A549 (cell line): ENCODE measurements around the gene RNF14. TPM values are rescaled to one million over a fixed set of nuclear protein-coding genes. Genes with fewer than 3 reads are reported as not detected.

Experiments
- ATAC-seq, 2 experiments: fragments of 200-7000 bp in 1 of 2; fragments of >200 bp in 1 of 2; cut with Nextera tagmentation in 1 of 2; cut with Tn5 transposase in 1 of 2; 3 replicates each; pipeline versions ENCODE4 v1.8.0 to v1.9.1; 2018 to 2020; ENCODE audit warnings: mild to moderate bottlenecking in 1 of 2, moderate library complexity in 1 of 2
- CTCF ChIA-PET: fragments of 300-600 bp; sonication (Branson Sonifier 250); formaldehyde crosslinking; extraction: SDS; loops from one replicate; lab custom pipeline; 2021; ENCODE audit warnings: antibody characterized with exemption, inconsistent platforms; lab: Yijun Ruan, JAX
- POLR2A ChIA-PET: fragments of 350-600 bp; formaldehyde crosslinking; extraction: SDS; loops from one replicate; lab custom pipeline; 2021; ENCODE audit warnings: antibody characterized with exemption, inconsistent platforms; lab: Yijun Ruan, JAX
- DNase-seq, 2 experiments: peaks; one replicate each; pipeline versions ENCODE4 v3.0.0 to v3.0.0-alpha.2; 2011 to 2016; ENCODE audit warnings: low read depth in 1 of 2, low spot score in 1 of 2
- FAIRE-seq: peaks from 2 replicates; lab custom pipeline; 2011; peaks lifted over from hg19 to GRCh38; lab: Jason Lieb, UNC
- H3K27ac ChIP-seq, 2 experiments: fragments of >200 bp; sonication (Bioruptor Twin); formaldehyde crosslinking; 3 replicates each; pipeline ENCODE4 v1.5.1; 2016 to 2017
- H3K4me1 ChIP-seq: fragments of >200 bp; sonication (Bioruptor Twin); formaldehyde crosslinking; 3 replicates; pipeline ENCODE4 v1.6.1; 2016
- H3K4me2 ChIP-seq: fragments of >200 bp; sonication (Bioruptor Twin); formaldehyde crosslinking; 3 replicates; pipeline ENCODE4 v1.6.1; 2016
- H3K4me3 ChIP-seq: fragments of >200 bp; sonication (Bioruptor Twin); formaldehyde crosslinking; 3 replicates; pipeline ENCODE4 v1.5.1; 2016
- H3K9me3 ChIP-seq: fragments of >200 bp; sonication (Bioruptor Twin); formaldehyde crosslinking; 3 replicates; pipeline ENCODE4 v1.6.1; 2016
- ATOH8 ChIP-seq: fragments of 250-450 bp; sonication (Bioruptor Pico); IDR thresholded peaks from 2 replicates; pipeline ENCODE4 v1.5.0; 2020; ENCODE audit warnings: low read depth, mild to moderate bottlenecking, moderate library complexity
- BHLHE40 ChIP-seq: IDR thresholded peaks from 2 replicates; pipeline ENCODE4 v1.6.1; 2012; ENCODE audit warnings: low read depth, low read length, inconsistent platforms
- CBX2 ChIP-seq: fragments of 200-600 bp; sonication (generic); IDR thresholded peaks from 2 replicates; pipeline ENCODE4 v1.6.1; 2016; ENCODE audit warnings: low read depth, mild to moderate bottlenecking, borderline replicate concordance
- CEBPB ChIP-seq, 2 experiments: fragments of >200 bp in 1 of 2; sonication (Bioruptor Twin) in 1 of 2; formaldehyde crosslinking in 1 of 2; IDR thresholded peaks; 2 replicates each; pipeline ENCODE4 v1.6.1; 2012 to 2016
- CHD2 ChIP-seq: fragments of 150-350 bp; IDR thresholded peaks from 2 replicates; pipeline ENCODE4 v1.6.1; 2014; ENCODE audit warnings: low read length; ENCODE audit not compliant: partially characterized antibody
- EHF ChIP-seq: fragments of 250-450 bp; sonication (Bioruptor Pico); IDR thresholded peaks from 2 replicates; pipeline ENCODE4 v1.5.0; 2020; ENCODE audit warnings: mild to moderate bottlenecking
- EHMT2 ChIP-seq: fragments of 200-600 bp; sonication (generic); IDR thresholded peaks from 2 replicates; pipeline ENCODE4 v1.6.1; 2016; ENCODE audit warnings: antibody characterized with exemption, low read depth, mild to moderate bottlenecking, moderate library complexity
- ELK1 ChIP-seq: fragments of 150-350 bp; IDR thresholded peaks from 2 replicates; pipeline ENCODE4 v1.6.1; 2014; ENCODE audit warnings: low read depth, mild to moderate bottlenecking, low read length
- EP300 ChIP-seq, 2 experiments: fragments of >200 bp; sonication (Bioruptor Twin); formaldehyde crosslinking; IDR thresholded peaks; 2 replicates in 1 of 2; 3 replicates in 1 of 2; pipeline ENCODE4 v1.6.1; 2016 to 2017
- ESRRA ChIP-seq: fragments of 150-350 bp; IDR thresholded peaks from 2 replicates; pipeline ENCODE4 v1.6.1; 2014; ENCODE audit warnings: mild to moderate bottlenecking, low read length, borderline replicate concordance
- FOSB ChIP-seq: fragments of 250-450 bp; sonication (Bioruptor Pico); IDR thresholded peaks from 2 replicates; pipeline ENCODE4 v1.5.0; 2020; ENCODE audit warnings: mild to moderate bottlenecking, moderate library complexity
- FOXS1 ChIP-seq: fragments of 250-450 bp; sonication (Bioruptor Pico); IDR thresholded peaks from 2 replicates; pipeline ENCODE4 v1.5.0; 2020; ENCODE audit warnings: mild to moderate bottlenecking, moderate library complexity
- HDAC2 ChIP-seq: fragments of 200-600 bp; sonication (generic); IDR thresholded peaks from 2 replicates; pipeline ENCODE4 v1.6.1; 2016
- HMGXB4 ChIP-seq: fragments of 250-450 bp; sonication (Bioruptor Pico); IDR thresholded peaks from 2 replicates; pipeline ENCODE4 v1.5.0; 2021; ENCODE audit warnings: mild to moderate bottlenecking, moderate library complexity, borderline replicate concordance
- HOXA7 ChIP-seq: fragments of 250-450 bp; sonication (Bioruptor Pico); IDR thresholded peaks from 2 replicates; pipeline ENCODE4 v1.5.0; 2020; ENCODE audit warnings: mild to moderate bottlenecking, moderate library complexity
- HOXB13 ChIP-seq: fragments of 250-450 bp; sonication (Bioruptor Pico); IDR thresholded peaks from 2 replicates; pipeline ENCODE4 v1.5.0; 2020; ENCODE audit warnings: low read depth, mild to moderate bottlenecking, moderate library complexity
- KDM5A ChIP-seq: fragments of 200-600 bp; sonication (generic); IDR thresholded peaks from 2 replicates; pipeline ENCODE4 v1.6.1; 2016; ENCODE audit warnings: antibody characterized with exemption, mild to moderate bottlenecking
- MAFK ChIP-seq: fragments of 450-650 bp; IDR thresholded peaks from 2 replicates; pipeline ENCODE4 v1.6.1; 2014; ENCODE audit not compliant: partially characterized antibody
- MAZ ChIP-seq: fragments of 150-350 bp; IDR thresholded peaks from 2 replicates; pipeline ENCODE4 v1.6.1; 2014; ENCODE audit warnings: antibody characterized with exemption, low read depth, low read length, borderline replicate concordance
- NFE2L2 ChIP-seq: fragments of 150-350 bp; conservative IDR thresholded peaks from 2 replicates; pipeline ENCODE4 v1.6.1; 2014; ENCODE audit warnings: low read length
- NPAS2 ChIP-seq: fragments of 250-450 bp; sonication (Bioruptor Pico); IDR thresholded peaks from 2 replicates; pipeline ENCODE4 v1.8.0; 2022; ENCODE audit warnings: mild to moderate bottlenecking, moderate library complexity, borderline replicate concordance
- NR3C1 ChIP-seq: fragments of >200 bp; sonication (Bioruptor Twin); formaldehyde crosslinking; IDR thresholded peaks from 3 replicates; pipeline ENCODE4 v1.6.1; 2017
- PHF8 ChIP-seq: fragments of 200-600 bp; sonication (generic); IDR thresholded peaks from 2 replicates; pipeline ENCODE4 v1.6.1; 2016; ENCODE audit warnings: low read depth, mild to moderate bottlenecking, antibody characterized with exemption, moderate library complexity, borderline replicate concordance
- POLR2A ChIP-seq: IDR thresholded peaks from 2 replicates; pipeline ENCODE4 v1.6.1; 2012; ENCODE audit warnings: mild to moderate bottlenecking, low read length
- RAD21 ChIP-seq, 2 experiments: fragments of >200 bp in 1 of 2; sonication (Bioruptor Twin) in 1 of 2; formaldehyde crosslinking in 1 of 2; IDR thresholded peaks in 1 of 2; conservative IDR thresholded peaks in 1 of 2; 2 replicates in 1 of 2; 3 replicates in 1 of 2; pipeline ENCODE4 v1.6.1; 2012 to 2018; ENCODE audit warnings: inconsistent platforms in 1 of 2
- RCOR1 ChIP-seq: fragments of 150-350 bp; IDR thresholded peaks from 2 replicates; pipeline ENCODE4 v1.6.1; 2014; ENCODE audit warnings: antibody characterized with exemption, low read length, low read depth
- REST ChIP-seq: fragments of 200-600 bp; sonication (generic); IDR thresholded peaks from 2 replicates; pipeline ENCODE4 v1.6.1; 2016; ENCODE audit warnings: antibody characterized with exemption, mild to moderate bottlenecking, moderate library complexity
- RNF2 ChIP-seq: fragments of 200-600 bp; sonication (generic); IDR thresholded peaks from 2 replicates; pipeline ENCODE4 v1.6.1; 2016; ENCODE audit warnings: low read depth, mild to moderate bottlenecking, antibody characterized with exemption, moderate library complexity, borderline replicate concordance
- SREBF2 ChIP-seq: fragments of 450-650 bp; IDR thresholded peaks from 2 replicates; pipeline ENCODE4 v1.6.1; 2014; ENCODE audit warnings: mild to moderate bottlenecking, moderate library complexity
- TFCP2L1 ChIP-seq: fragments of 250-450 bp; sonication (Bioruptor Pico); IDR thresholded peaks from 2 replicates; pipeline ENCODE4 v1.5.0; 2021; ENCODE audit warnings: mild to moderate bottlenecking
- ZC3H11A ChIP-seq: fragments of 450-650 bp; IDR thresholded peaks from 2 replicates; pipeline ENCODE4 v1.6.1; 2014; ENCODE audit warnings: antibody characterized with exemption, mild to moderate bottlenecking
- ZFP36 ChIP-seq: fragments of 450-650 bp; IDR thresholded peaks from 2 replicates; pipeline ENCODE4 v1.6.1; 2014; ENCODE audit warnings: borderline replicate concordance; ENCODE audit not compliant: partially characterized antibody
- ZNF302 ChIP-seq: fragments of 250-450 bp; sonication (Bioruptor Pico); IDR thresholded peaks from 2 replicates; pipeline ENCODE4 v1.9.0; 2021; ENCODE audit warnings: inconsistent platforms, mild to moderate bottlenecking, moderate library complexity
- ZSCAN20 ChIP-seq: fragments of 250-450 bp; sonication (Bioruptor Pico); IDR thresholded peaks from 2 replicates; pipeline ENCODE4 v1.8.0; 2022; ENCODE audit warnings: mild to moderate bottlenecking, moderate library complexity
- WGBS: methylation state at CpG from one replicate; pipeline ENCODE4 v1.1.6; 2017; ENCODE audit errors: missing lambda C conversion rate; 5-methylcytosine and 5-hydroxymethylcytosine counted together
- polyA plus RNA-seq, 4 experiments: library from polyadenylated mRNA; depleted of rRNA in 3 of 4; stranded (reverse); fragments of >200 nt; fragmentation: RNase III in 1 of 4; extraction: RNeasy Plus Mini Kit Qiagen cat#74134 plus additional on column Dnase treatment in 1 of 4; gene quantifications; 2 replicates in 3 of 4; 3 replicates in 1 of 4; pipeline ENCODE4 v1.2.3, GENCODE V29; 2011 to 2017
- TF ChIP-seq, protein P1 (sequence below): IDR thresholded peaks from 2 replicates; pipeline ENCODE4 v1.6.1; 2012

Gene RNF14
- polyA plus RNA-seq, 2 of the 4 experiments (the other 2 are of a cell fraction): 43.2 to 47.4 TPM

DNA sequence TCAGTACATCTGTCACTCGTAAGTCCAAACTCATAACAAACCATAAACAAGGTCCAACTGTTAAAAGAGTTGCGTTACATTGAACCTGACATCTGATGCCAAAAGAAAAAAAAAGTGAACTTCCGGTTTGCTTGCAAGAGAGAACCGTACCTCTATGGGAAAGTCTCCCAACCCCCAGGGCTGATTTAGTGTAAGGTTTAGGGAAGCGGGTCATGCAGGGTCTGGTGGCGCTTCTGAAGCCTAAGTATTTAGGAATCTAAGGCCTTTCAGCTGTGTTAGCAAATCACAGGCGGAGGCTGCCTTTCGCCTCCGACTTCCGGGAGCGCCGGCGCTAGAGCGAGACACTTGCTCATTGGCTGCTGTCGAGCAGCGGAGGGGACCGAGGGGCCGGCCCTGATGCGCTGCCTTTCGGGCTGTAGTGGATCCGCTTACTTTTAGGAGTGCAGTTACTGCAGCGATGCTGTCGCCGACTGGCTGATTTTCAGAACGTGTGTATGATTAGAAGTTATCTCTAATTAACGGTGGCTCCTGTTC lies 55.9 kb downstream of the RNF14 start:
- peaks cover 4% of the 10 kb centered on the region; the same call in 1 of the 3 replicates for H3K4me1 ChIP-seq
- peak overlapping the region; percentile 76 for H3K4me2 ChIP-seq
- ChIA-PET POLR2A (interaction anchor here (0.5 to 1.7 kb wide), 5 partner anchors 8 to 300 kb away, joined by 3 to 7 read pairs (median 4); partner anchors contain the start of genes GNPDA1 and SPRY4), CTCF (interaction anchor here (0.5 to 2.2 kb wide), 4 partner anchors 9 to 85 kb away, joined by 3 to 17 read pairs (median 4); partner anchors contain the start of gene GNPDA1)
- DNase-seq (peak; percentile 86 to 97), FAIRE-seq (peak; percentile 7), ATAC-seq (peak; percentile 100)
- 1% methylated on average over 26 of the region's 26 CpGs for WGBS
- H3K27ac ChIP-seq: peak overlapping the region; percentile 77 to 86
- H3K4me3 ChIP-seq: peak overlapping the region; percentile 46
- H3K9me3 ChIP-seq: peaks cover 4% of the 10 kb centered on the region; the same call in 2 of the 3 replicates
- TF ChIP-seq CHD2: no peak
- no peak for TF ChIP-seq RNF2
- no peak for TF ChIP-seq BHLHE40
- no peak for TF ChIP-seq RAD21 (conservative IDR thresholded peaks at IDR 0.05 in 1 of 2, IDR thresholded peaks at IDR 0.05 in 1 of 2)
- TF ChIP-seq NR3C1: no peak
- no peak for TF ChIP-seq TFCP2L1 (CRISPR knock-in tag)
- no peak for TF ChIP-seq EHF (CRISPR knock-in tag)
- no peak for TF ChIP-seq ZNF302
- TF ChIP-seq ZFP36: no peak
- TF ChIP-seq KDM5A: no peak
- TF ChIP-seq MAFK: peak; percentile 70
- TF ChIP-seq EHMT2: no peak
- no peak for TF ChIP-seq ZC3H11A
- no peak for TF ChIP-seq ATOH8 (CRISPR knock-in tag)
- TF ChIP-seq ESRRA: no peak
- no peak for TF ChIP-seq MAZ
- TF ChIP-seq HMGXB4: no peak
- TF ChIP-seq PHF8: peak; percentile 38; the same call in 1 of the 2 replicates
- TF ChIP-seq, protein P1, sequence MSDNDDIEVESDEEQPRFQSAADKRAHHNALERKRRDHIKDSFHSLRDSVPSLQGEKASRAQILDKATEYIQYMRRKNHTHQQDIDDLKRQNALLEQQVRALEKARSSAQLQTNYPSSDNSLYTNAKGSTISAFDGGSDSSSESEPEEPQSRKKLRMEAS: peak; percentile 64; the same call in 1 of the 2 replicates
- no peak for TF ChIP-seq CBX2
- TF ChIP-seq NPAS2: no peak
- no peak for TF ChIP-seq POLR2A
- peak in 1 of 2 experiments; percentile 28; a peak in 1 of 4 replicates for TF ChIP-seq CEBPB (IDR thresholded peaks at IDR 0.05)
- no peak for TF ChIP-seq FOXS1 (CRISPR knock-in tag)
- TF ChIP-seq HDAC2: no peak
- no peak for TF ChIP-seq EP300 (IDR thresholded peaks at IDR 0.05)
- TF ChIP-seq SREBF2: no peak
- no peak for TF ChIP-seq FOSB
- TF ChIP-seq ELK1: no peak
- TF ChIP-seq HOXB13 (CRISPR knock-in tag): no peak
- no peak for TF ChIP-seq REST
- TF ChIP-seq RCOR1: no peak
- no peak for TF ChIP-seq HOXA7 (CRISPR knock-in tag)
- TF ChIP-seq NFE2L2: 0 out of 2 replicates have a peak, but pooled peaks have one; percentile 2
- TF ChIP-seq ZSCAN20 (CRISPR knock-in tag): no peak
